Measurements from ENCODE around the gene MYO1A. TPM values are rescaled to one million over a fixed set of nuclear protein-coding genes. Genes with fewer than 3 reads are reported as not detected.

The MYO1A gene
- total and polyA plus RNA-seq, 10 of the 15 experiments (the other 5 are each of a cell fraction or from before 2014, with no cell fraction given) = 0.01 to 0.34 (median 0.15) TPM; not detected in 2

DNA sequence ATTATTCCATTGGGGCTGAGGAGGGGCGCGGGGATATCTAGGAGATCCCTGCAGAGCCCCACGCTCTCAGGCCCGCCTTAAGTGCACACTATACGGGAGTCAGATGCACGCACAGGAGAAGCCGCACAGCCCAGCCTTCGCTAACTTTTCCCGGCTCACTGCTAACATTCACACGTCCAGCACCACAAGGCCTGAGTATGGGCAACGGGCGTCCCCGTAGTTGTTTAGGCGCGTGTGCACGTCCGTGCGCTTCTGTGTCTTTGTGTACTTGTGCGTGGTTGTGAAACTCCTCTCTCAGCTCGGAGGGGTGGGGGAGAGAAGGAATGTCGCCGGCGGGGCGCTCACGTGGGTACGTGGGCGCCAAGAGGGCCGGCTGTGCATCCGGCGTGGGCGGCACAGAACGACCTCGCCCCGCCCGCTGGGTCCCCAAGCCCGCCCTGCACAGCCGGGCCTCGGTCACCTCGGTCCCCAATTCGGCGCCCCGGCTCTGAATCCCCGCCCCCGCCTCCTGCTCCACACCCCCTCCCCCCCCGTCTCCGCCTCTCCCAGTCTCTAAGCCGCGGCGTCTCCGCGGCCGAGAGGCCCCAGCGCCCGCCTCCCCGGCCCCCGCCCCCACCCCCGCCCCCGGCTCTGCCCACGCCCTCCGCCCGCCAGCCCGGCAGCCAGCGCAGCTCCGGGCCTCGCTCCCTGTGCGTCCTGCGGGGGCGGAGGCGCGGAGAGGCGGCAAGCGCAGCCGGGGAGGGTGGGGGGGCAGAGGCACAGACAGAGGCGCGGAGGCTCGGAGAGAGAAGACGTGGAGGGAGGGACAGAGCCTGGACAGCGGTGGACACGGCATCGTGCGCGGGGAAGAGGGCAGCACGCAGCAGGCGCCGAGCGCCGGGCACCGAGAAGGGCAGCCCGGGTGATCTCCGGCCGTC is 38.7 kb upstream of the MYO1A start, which contains the start of gene NAB2 (continued):
- TF ChIP-seq SMAD5 (IDR thresholded peaks at IDR 0.05; ENCODE audit: low read depth) = no peak
- no peak for TF ChIP-seq SRF (IDR thresholded peaks at IDR 0.05; ENCODE audit: low read depth in 2 of 2, low read length in 2 of 2)
- TF ChIP-seq, protein P1, sequence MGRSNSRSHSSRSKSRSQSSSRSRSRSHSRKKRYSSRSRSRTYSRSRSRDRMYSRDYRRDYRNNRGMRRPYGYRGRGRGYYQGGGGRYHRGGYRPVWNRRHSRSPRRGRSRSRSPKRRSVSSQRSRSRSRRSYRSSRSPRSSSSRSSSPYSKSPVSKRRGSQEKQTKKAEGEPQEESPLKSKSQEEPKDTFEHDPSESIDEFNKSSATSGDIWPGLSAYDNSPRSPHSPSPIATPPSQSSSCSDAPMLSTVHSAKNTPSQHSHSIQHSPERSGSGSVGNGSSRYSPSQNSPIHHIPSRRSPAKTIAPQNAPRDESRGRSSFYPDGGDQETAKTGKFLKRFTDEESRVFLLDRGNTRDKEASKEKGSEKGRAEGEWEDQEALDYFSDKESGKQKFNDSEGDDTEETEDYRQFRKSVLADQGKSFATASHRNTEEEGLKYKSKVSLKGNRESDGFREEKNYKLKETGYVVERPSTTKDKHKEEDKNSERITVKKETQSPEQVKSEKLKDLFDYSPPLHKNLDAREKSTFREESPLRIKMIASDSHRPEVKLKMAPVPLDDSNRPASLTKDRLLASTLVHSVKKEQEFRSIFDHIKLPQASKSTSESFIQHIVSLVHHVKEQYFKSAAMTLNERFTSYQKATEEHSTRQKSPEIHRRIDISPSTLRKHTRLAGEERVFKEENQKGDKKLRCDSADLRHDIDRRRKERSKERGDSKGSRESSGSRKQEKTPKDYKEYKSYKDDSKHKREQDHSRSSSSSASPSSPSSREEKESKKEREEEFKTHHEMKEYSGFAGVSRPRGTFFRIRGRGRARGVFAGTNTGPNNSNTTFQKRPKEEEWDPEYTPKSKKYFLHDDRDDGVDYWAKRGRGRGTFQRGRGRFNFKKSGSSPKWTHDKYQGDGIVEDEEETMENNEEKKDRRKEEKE (IDR thresholded peaks at IDR 0.05) = no peak
- TF ChIP-seq CHD2 (IDR thresholded peaks at IDR 0.05; ENCODE audit: borderline replicate concordance, low read depth, low read length) = peak; percentile 45; the same call in 1 of the 2 replicates
- peak; percentile 56; the same call in 1 of the 2 replicates for TF ChIP-seq LARP7 (IDR thresholded peaks at IDR 0.05)
- TF ChIP-seq MYC (IDR thresholded peaks at IDR 0.05; ENCODE audit: insufficient read depth, insufficient read length, insufficient replicate concordance, low read length, severe bottlenecking) = peak; percentile 37
- TF ChIP-seq PAX5 (IDR thresholded peaks at IDR 0.05; ENCODE audit: borderline replicate concordance, low read depth, low read length) = peak; percentile 19; the same call in 1 of the 2 replicates
- TF ChIP-seq, protein P2, sequence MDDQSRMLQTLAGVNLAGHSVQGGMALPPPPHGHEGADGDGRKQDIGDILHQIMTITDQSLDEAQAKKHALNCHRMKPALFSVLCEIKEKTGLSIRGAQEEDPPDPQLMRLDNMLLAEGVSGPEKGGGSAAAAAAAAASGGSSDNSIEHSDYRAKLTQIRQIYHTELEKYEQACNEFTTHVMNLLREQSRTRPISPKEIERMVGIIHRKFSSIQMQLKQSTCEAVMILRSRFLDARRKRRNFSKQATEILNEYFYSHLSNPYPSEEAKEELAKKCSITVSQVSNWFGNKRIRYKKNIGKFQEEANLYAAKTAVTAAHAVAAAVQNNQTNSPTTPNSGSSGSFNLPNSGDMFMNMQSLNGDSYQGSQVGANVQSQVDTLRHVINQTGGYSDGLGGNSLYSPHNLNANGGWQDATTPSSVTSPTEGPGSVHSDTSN (IDR thresholded peaks at IDR 0.05; ENCODE audit: insufficient replicate concordance, low read depth, low read length) = no peak
- TF ChIP-seq NR2C1 (IDR thresholded peaks at IDR 0.05) = no peak
- no peak for TF ChIP-seq CREB1 (IDR thresholded peaks at IDR 0.05; ENCODE audit: low read depth)
- TF ChIP-seq, protein P3, sequence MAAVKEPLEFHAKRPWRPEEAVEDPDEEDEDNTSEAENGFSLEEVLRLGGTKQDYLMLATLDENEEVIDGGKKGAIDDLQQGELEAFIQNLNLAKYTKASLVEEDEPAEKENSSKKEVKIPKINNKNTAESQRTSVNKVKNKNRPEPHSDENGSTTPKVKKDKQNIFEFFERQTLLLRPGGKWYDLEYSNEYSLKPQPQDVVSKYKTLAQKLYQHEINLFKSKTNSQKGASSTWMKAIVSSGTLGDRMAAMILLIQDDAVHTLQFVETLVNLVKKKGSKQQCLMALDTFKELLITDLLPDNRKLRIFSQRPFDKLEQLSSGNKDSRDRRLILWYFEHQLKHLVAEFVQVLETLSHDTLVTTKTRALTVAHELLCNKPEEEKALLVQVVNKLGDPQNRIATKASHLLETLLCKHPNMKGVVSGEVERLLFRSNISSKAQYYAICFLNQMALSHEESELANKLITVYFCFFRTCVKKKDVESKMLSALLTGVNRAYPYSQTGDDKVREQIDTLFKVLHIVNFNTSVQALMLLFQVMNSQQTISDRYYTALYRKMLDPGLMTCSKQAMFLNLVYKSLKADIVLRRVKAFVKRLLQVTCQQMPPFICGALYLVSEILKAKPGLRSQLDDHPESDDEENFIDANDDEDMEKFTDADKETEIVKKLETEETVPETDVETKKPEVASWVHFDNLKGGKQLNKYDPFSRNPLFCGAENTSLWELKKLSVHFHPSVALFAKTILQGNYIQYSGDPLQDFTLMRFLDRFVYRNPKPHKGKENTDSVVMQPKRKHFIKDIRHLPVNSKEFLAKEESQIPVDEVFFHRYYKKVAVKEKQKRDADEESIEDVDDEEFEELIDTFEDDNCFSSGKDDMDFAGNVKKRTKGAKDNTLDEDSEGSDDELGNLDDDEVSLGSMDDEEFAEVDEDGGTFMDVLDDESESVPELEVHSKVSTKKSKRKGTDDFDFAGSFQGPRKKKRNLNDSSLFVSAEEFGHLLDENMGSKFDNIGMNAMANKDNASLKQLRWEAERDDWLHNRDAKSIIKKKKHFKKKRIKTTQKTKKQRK (IDR thresholded peaks at IDR 0.05; ENCODE audit: low read depth, low read length) = no peak
- TF ChIP-seq, protein P4, sequence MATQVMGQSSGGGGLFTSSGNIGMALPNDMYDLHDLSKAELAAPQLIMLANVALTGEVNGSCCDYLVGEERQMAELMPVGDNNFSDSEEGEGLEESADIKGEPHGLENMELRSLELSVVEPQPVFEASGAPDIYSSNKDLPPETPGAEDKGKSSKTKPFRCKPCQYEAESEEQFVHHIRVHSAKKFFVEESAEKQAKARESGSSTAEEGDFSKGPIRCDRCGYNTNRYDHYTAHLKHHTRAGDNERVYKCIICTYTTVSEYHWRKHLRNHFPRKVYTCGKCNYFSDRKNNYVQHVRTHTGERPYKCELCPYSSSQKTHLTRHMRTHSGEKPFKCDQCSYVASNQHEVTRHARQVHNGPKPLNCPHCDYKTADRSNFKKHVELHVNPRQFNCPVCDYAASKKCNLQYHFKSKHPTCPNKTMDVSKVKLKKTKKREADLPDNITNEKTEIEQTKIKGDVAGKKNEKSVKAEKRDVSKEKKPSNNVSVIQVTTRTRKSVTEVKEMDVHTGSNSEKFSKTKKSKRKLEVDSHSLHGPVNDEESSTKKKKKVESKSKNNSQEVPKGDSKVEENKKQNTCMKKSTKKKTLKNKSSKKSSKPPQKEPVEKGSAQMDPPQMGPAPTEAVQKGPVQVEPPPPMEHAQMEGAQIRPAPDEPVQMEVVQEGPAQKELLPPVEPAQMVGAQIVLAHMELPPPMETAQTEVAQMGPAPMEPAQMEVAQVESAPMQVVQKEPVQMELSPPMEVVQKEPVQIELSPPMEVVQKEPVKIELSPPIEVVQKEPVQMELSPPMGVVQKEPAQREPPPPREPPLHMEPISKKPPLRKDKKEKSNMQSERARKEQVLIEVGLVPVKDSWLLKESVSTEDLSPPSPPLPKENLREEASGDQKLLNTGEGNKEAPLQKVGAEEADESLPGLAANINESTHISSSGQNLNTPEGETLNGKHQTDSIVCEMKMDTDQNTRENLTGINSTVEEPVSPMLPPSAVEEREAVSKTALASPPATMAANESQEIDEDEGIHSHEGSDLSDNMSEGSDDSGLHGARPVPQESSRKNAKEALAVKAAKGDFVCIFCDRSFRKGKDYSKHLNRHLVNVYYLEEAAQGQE (IDR thresholded peaks at IDR 0.05; ENCODE audit: low read depth, low read length) = 0 out of 2 replicates have a peak, but pooled peaks have one; percentile 12
- no peak for TF ChIP-seq SMC3 (IDR thresholded peaks at IDR 0.05; ENCODE audit: borderline replicate concordance, low read length)
- TF ChIP-seq, protein P5, sequence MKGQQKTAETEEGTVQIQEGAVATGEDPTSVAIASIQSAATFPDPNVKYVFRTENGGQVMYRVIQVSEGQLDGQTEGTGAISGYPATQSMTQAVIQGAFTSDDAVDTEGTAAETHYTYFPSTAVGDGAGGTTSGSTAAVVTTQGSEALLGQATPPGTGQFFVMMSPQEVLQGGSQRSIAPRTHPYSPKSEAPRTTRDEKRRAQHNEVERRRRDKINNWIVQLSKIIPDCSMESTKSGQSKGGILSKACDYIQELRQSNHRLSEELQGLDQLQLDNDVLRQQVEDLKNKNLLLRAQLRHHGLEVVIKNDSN (IDR thresholded peaks at IDR 0.05; ENCODE audit: borderline replicate concordance, extremely low read length, insufficient read depth, low read depth, low read length) = peak; percentile 76
- no peak; the same call in 1 of the 2 replicates for TF ChIP-seq ATF7 (IDR thresholded peaks at IDR 0.05; ENCODE audit: low read depth)
- peak; percentile 73 for TF ChIP-seq KLF5 (IDR thresholded peaks at IDR 0.05; ENCODE audit: partially characterized antibody)

Measured in GM12878 (cell line).